K562 (cell line): ENCODE measurements around the gene FMNL3. TPM values are rescaled to one million over a fixed set of nuclear protein-coding genes. Genes with fewer than 3 reads are reported as not detected.
A peak's percentile ranks its signal among the peaks of the same experiment; 100 is the strongest.

Experiments used
- ESRRA ChIP-seq: fragments of 450-650 bp; IDR thresholded peaks from 2 replicates; pipeline ENCODE4 v1.6.1; 2014; ENCODE audit warnings: low read depth, mild to moderate bottlenecking, moderate library complexity, borderline replicate concordance
- FOXA3 ChIP-seq, 2 experiments: fragments of 450-650 bp in 1 of 2; sonication (generic) in 1 of 2; formaldehyde crosslinking; IDR thresholded peaks in 1 of 2; conservative IDR thresholded peaks in 1 of 2; 2 replicates each; pipeline versions ENCODE4 v1.4.0 to v1.8.0; 2020 to 2022; ENCODE audit warnings: mild to moderate bottlenecking in 2 of 2, missing genetic modification reagents in 1 of 2
- MAFF ChIP-seq: IDR thresholded peaks from 2 replicates; pipeline ENCODE4 v1.6.1; 2012; ENCODE audit warnings: low read length, improper control_type of control experiment
- NFRKB ChIP-seq: fragments of 450-650 bp; IDR thresholded peaks from 2 replicates; pipeline ENCODE4 v1.6.1; 2016; ENCODE audit warnings: low read depth
- NR1H2 ChIP-seq: sonication (generic); formaldehyde crosslinking; IDR thresholded peaks from 2 replicates; pipeline ENCODE4 v1.4.0; 2020; ENCODE audit warnings: mild to moderate bottlenecking, missing genetic modification reagents
- RBM34 ChIP-seq: fragments of 200-400 bp; formaldehyde crosslinking; IDR thresholded peaks from 2 replicates; pipeline ENCODE4 v1.6.1; 2018; ENCODE audit warnings: low read length, borderline replicate concordance; ENCODE audit not compliant: insufficient read depth
- SAFB2 ChIP-seq: fragments of 200-400 bp; formaldehyde crosslinking; IDR thresholded peaks from 2 replicates; pipeline ENCODE4 v1.6.1; 2018; ENCODE audit warnings: borderline replicate concordance, low read length, low read depth, moderate library complexity; ENCODE audit not compliant: severe bottlenecking
- ZC3H11A ChIP-seq: IDR thresholded peaks from 2 replicates; pipeline ENCODE4 v1.6.1; 2012; ENCODE audit warnings: low read depth, low read length, improper control_type of control experiment
- ZEB2 ChIP-seq: fragments of 450-650 bp; IDR thresholded peaks from 2 replicates; pipeline ENCODE4 v1.6.1; 2016
- ZFP1 ChIP-seq: fragments of 450-650 bp; formaldehyde crosslinking; IDR thresholded peaks from 2 replicates; pipeline ENCODE4 v1.4.0; 2020; ENCODE audit warnings: mild to moderate bottlenecking, mixed read lengths
- ZNF12 ChIP-seq: sonication (generic); formaldehyde crosslinking; IDR thresholded peaks from 2 replicates; pipeline ENCODE4 v1.4.0; 2020; ENCODE audit warnings: mild to moderate bottlenecking, missing genetic modification reagents
- ZNF140 ChIP-seq: fragments of 250-450 bp; sonication (Bioruptor Pico); IDR thresholded peaks from 2 replicates; pipeline ENCODE4 v1.8.0; 2021; ENCODE audit warnings: moderate library complexity, mild to moderate bottlenecking, inconsistent platforms
- polyA plus RNA-seq, 8 experiments: library from polyadenylated mRNA; depleted of rRNA in 4 of 8; stranded (reverse) in 5 of 8; unstranded in 3 of 8; fragments of >200 nt; fragmentation: Nextera tagmentation in 2 of 8; fragmentation: Illumina TruSeq in 1 of 8; extraction: Ambion mirVana in 2 of 8; extraction: Trizol in 1 of 8; gene quantifications; 2 replicates each; pipeline versions ENCODE4 v1.2.1 to v1.2.3, GENCODE V29; 2011 to 2014; ENCODE audit warnings: inconsistent platforms in 1 of 8, missing spikeins in 1 of 8
- total RNA-seq, 7 experiments: library from RNA; depleted of rRNA in 6 of 7; stranded (reverse); fragments of >200 nt in 6 of 7; fragmentation: Illumina TruSeq in 2 of 7; extraction: Trizol in 2 of 7; gene quantifications; 2 replicates each; pipeline versions ENCODE4 v1.2.1 to v1.2.3, GENCODE V29; 2011 to 2021; ENCODE audit warnings: low replicate concordance in 1 of 7
- TF ChIP-seq, protein P1 (sequence below): fragments of 450-650 bp; IDR thresholded peaks from 2 replicates; pipeline ENCODE4 v1.6.1; 2016; ENCODE audit warnings: missing biosample characterization, missing genetic modification characterization
- TF ChIP-seq, protein P2 (sequence below): fragments of 250-450 bp; sonication (Bioruptor Pico); IDR thresholded peaks from 2 replicates; pipeline ENCODE4 v1.8.0; 2022; ENCODE audit warnings: inconsistent platforms, mild to moderate bottlenecking, moderate library complexity, borderline replicate concordance
- TF ChIP-seq, protein P3 (sequence below): sonication (generic); formaldehyde crosslinking; IDR thresholded peaks from 2 replicates; pipeline ENCODE4 v1.9.0; 2022; ENCODE audit warnings: mild to moderate bottlenecking, missing genetic modification reagents
- TF ChIP-seq, protein P4 (sequence below): fragments of 450-650 bp; conservative IDR thresholded peaks from 2 replicates; pipeline ENCODE4 v1.6.1; 2016; ENCODE audit warnings: missing genetic modification characterization, low read depth, mild to moderate bottlenecking, missing compliant biosample characterization, moderate library complexity

FMNL3 gene
- total and polyA plus RNA-seq, 9 of the 15 experiments (the other 6 are each of a cell fraction or from before 2014, with no cell fraction given): 0.49 to 14.4 (median 6.8) TPM

DNA sequence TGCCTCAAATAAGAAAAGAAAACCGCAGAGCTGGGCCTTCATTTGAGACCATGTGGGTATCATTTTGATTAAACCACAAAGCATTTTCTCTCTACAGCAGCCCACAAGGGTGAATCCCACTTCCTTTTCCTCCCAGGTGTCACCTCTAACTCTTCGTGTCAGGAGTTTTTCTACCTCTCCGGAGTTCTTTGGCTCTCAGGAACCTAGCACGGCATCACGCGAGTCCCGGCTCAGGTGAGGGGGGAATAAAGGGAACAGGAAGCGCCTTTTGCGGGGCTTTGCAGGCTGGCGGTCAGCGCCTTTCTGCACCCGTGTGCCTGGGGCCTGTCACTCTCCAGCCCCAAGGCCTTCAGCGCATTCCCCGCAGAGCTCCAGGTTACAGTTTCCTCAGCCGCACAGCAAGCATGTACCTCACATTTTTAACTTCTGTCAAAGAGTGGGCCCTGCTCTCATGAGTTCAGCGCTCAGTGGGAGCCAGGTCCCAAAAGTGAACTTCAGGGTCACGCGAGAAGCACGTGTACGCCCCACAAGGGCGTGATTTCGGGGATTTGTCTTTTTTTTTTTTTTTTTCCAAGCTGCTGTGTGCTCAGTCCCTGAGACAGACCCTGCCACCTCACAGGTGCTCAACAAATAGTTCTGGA, 84.6 kb downstream of the FMNL3 start (continued):
- TF ChIP-seq, protein P1, sequence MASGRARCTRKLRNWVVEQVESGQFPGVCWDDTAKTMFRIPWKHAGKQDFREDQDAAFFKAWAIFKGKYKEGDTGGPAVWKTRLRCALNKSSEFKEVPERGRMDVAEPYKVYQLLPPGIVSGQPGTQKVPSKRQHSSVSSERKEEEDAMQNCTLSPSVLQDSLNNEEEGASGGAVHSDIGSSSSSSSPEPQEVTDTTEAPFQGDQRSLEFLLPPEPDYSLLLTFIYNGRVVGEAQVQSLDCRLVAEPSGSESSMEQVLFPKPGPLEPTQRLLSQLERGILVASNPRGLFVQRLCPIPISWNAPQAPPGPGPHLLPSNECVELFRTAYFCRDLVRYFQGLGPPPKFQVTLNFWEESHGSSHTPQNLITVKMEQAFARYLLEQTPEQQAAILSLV (tag): no peak
- TF ChIP-seq, protein P2, sequence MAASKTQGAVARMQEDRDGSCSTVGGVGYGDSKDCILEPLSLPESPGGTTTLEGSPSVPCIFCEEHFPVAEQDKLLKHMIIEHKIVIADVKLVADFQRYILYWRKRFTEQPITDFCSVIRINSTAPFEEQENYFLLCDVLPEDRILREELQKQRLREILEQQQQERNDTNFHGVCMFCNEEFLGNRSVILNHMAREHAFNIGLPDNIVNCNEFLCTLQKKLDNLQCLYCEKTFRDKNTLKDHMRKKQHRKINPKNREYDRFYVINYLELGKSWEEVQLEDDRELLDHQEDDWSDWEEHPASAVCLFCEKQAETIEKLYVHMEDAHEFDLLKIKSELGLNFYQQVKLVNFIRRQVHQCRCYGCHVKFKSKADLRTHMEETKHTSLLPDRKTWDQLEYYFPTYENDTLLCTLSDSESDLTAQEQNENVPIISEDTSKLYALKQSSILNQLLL (CRISPR knock-in tag): no peak
- TF ChIP-seq SAFB2 (no peak), NR1H2 (CRISPR knock-in tag) (no peak), ZNF140 (no peak), ZC3H11A (no peak), NFRKB (0 out of 2 replicates have a peak, but pooled peaks have one; percentile 38), ZNF12 (CRISPR knock-in tag) (0 out of 2 replicates have a peak, but pooled peaks have one; percentile 31), ZFP1 (CRISPR knock-in tag) (no peak), MAFF (peak; percentile 29), ZEB2 (no peak), RBM34 (no peak), ESRRA (no peak), FOXA3 (CRISPR knock-in tag; conservative IDR thresholded peaks at IDR 0.05 in 1 of 2, IDR thresholded peaks at IDR 0.05 in 1 of 2) (peak in 1 of 2 experiments; percentile 29; a peak in 1 of 4 replicates)
- TF ChIP-seq, protein P3, sequence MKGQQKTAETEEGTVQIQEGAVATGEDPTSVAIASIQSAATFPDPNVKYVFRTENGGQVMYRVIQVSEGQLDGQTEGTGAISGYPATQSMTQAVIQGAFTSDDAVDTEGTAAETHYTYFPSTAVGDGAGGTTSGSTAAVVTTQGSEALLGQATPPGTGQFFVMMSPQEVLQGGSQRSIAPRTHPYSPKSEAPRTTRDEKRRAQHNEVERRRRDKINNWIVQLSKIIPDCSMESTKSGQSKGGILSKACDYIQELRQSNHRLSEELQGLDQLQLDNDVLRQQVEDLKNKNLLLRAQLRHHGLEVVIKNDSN (CRISPR knock-in tag): peak; percentile 40; the same call in 1 of the 2 replicates
- TF ChIP-seq, protein P4, sequence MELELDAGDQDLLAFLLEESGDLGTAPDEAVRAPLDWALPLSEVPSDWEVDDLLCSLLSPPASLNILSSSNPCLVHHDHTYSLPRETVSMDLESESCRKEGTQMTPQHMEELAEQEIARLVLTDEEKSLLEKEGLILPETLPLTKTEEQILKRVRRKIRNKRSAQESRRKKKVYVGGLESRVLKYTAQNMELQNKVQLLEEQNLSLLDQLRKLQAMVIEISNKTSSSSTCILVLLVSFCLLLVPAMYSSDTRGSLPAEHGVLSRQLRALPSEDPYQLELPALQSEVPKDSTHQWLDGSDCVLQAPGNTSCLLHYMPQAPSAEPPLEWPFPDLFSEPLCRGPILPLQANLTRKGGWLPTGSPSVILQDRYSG (tag): peak; percentile 47; the same call in 1 of the 2 replicates
